Amniotic epithelial cell (primary cell): Measurements from ENCODE around the gene VAPA.
"Not testable (repeated sequence)": the region's sequence is repeated elsewhere in the genome, so short reads cannot be mapped to it uniquely, and the experiment has no call there.

ENCODE experiments used
- DNase-seq: peaks from one replicate; pipeline ENCODE4 v3.0.0-alpha.2; 2010; ENCODE audit warnings: low read depth

VAPA gene

DNA sequence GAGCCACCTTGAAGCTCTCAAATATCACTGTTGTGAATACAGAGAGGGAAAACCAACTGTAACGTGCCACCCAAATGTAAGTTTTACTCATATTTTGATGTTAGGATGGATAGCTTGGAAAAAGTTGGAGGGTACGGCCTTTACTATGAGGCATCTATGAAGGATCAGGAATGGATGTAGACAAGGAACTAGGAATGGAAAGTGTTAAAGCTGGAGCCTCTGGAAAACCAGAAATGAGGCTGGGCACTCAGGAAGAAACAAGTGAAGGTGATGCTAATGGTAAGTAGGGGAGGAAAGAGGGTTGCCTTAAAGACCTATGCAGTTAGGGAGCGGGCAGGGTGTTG, 27.8 kb upstream of the VAPA start:
- DNase-seq, result no peak

- DNase-seq, result no peak
Measured at GRCh38 chr18:9887992-9888391, 25.8 kb upstream of the VAPA start.

- no peak for DNase-seq
Measured at GRCh38 chr18:9890196-9890595, 23.6 kb upstream of the VAPA start.

GRCh38 chr18:9890957-9891356, 22.9 kb upstream of the VAPA start:
- no peak for DNase-seq

GRCh38 chr18:9891515-9891914, 22.3 kb upstream of the VAPA start:
- peak; percentile 32 for DNase-seq

GRCh38 chr18:9894454-9895068, 19.3 kb upstream of the VAPA start:
- no peak for DNase-seq

DNA sequence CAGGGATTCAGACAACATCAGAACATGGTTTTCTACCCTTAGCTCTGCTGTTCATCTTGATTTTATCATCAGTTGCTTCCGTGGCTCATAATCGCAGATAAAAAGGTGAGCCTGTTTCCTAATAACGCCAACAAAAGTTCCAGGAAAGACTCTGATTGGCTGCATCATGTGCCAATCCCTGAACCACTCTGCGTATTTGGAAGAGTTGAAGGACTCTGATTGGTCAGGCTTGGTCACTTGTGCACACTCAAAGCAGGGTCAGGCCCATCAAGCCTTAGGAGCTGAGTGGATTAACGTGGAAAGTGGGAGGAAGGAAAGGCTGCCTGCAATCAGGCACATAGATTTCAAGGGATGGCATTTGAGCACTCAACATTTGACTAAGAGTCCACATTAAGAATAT, 16.7 kb upstream of the VAPA start:
- no peak for DNase-seq

GRCh38 chr18:9897787-9898291, 16.0 kb upstream of the VAPA start:
- DNase-seq, result not testable (repeated sequence)

GRCh38 chr18:9898792-9899549, 14.8 kb upstream of the VAPA start:
- peak; percentile 57 for DNase-seq

DNA sequence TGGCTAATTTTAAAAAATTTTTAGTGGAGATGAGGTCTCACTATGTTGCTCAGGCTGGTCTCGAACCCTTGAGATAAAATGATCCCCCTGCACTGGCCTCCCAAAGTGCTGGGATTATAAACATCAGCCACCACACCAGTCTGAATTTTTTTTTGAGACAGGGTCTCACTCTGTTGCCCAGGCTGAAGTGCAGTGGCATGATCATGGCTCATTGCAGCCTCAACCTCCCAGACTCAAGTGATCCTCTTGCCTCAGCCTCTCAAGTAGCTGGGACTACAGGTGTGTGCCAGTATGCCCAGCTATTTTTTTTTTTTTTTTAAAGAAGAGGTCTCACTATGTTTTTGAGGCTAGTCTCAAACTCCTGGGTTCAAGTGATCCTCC, 14.3 kb upstream of the VAPA start:
- DNase-seq, result not testable (repeated sequence)

DNA sequence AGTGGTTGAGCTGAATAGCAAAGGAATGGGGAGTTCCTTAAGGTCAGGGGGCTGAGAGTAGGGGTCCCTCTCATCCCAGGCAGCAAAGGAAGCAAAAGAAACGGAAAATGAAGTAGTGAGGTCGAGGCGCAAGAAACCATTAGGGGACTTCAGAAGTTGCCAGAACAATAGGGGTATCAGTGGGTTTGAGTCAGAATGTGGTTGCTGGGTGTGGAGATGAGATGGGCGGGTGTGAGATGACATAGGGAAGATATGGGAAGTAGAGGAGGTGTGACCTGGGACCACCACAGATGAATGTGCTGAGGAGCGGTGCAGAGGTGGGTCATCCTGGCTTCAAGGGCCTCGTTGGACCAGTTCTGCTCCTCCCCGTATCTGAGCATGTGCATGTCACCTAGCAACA, 13.1 kb upstream of the VAPA start:
- DNase-seq, result no peak

DNA sequence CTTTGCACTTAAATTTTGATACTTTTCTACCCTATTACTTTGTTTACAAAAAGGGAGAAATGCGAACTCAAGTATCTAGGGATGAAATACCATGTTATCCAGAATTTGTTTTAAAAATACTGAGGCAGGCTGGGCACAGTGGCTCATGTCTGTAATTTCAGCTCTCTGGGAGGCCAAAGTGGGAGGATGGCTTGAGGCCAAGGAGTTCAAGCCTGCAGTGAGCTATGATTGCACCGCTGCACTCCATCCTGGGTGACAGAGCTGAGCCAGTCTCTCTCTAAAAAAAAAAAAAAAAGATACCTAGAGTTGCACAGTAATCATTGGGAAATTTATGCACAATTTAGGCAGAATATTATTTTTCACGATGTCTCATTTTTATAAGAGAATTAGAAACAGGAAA, 12.4 kb upstream of the VAPA start:
- peak; percentile 53 for DNase-seq

- DNase-seq, result not testable (repeated sequence)
Measured at GRCh38 chr18:9902264-9902663, 11.6 kb upstream of the VAPA start.

DNA sequence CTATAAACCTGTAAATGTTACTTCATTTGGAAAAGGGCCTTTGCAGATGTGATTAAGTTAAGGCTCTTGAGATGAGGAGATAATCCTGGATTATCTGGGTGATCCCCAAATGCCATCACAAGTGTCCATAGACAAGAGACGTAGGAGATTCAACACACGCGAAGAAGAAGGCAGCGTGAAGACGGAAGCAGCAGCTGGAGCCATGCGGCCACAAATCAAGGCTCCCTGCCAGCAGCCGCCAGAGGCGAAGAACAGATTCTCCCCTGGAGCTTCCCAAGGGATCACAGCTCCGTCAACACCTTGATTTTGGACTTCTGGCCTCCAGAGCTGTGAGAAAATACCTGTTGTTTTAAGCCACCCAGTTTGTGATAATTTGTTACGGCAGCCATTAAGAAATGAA, 11.0 kb upstream of the VAPA start:
- DNase-seq, result no peak

GRCh38 chr18:9905401-9905922, 8.4 kb upstream of the VAPA start:
- DNase-seq, result peak; percentile 89

GRCh38 chr18:9906481-9906880, 7.3 kb upstream of the VAPA start:
- no peak for DNase-seq

DNA sequence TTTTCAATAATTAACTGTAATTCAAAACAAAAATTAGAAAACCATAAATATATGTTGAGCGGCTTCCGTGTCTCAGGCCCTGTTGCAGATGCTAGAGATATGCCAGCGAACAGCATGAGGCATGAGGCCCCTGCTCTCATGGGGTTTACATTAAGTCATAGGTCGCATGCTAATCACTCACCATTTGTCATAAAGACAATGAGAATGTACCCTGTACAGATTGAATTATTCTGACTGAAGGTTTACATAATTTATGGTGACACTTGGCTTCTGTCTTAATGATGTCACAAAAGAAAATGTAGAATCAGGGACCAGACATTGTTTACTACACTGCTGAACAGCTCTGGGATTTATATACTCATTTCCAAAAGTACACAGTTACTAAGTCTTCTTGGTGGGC, 5.9 kb upstream of the VAPA start:
- no peak for DNase-seq

DNA sequence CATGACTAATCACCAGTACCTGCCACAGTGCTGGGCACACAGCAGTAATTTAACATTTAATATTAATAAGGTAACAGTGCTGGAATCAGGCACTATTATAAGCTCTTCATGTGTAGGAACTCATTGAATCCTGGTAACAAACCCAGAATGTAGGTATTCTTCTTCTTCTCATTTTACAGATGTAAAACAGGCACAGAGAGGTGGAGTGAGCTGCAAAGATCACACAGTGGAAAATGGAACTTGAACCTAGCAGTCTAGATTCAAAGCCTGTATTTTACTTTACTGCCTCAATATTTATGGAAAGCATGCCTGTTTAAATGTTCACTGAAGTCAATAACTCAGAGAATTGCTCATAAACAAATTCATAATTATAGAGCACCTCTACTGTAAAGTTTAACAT, 3.7 kb upstream of the VAPA start:
- DNase-seq, result no peak

GRCh38 chr18:9910661-9911060, 3.2 kb upstream of the VAPA start:
- DNase-seq, result no peak

DNA sequence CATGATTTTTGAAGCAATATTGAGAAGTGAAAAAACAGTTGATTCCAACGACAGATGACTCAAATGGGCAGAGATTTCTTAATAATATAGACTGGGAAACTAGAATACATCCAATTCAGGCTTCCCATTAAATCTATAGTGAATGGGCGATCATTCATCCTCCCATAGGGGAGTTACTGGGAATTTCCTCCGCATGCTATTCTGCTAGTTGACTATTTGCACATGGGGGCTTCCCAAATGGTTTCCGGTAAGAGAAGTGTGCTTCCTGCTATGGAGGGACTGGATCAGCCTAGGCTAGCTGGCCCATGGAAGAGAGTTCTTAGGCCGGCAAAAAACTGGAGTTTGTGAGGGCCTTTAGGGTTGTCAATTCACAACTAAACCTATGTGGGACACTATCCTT, 2.6 kb upstream of the VAPA start:
- no peak for DNase-seq

GRCh38 chr18:9912285-9912684, 1.5 kb upstream of the VAPA start:
- DNase-seq, result not testable (repeated sequence)

DNA sequence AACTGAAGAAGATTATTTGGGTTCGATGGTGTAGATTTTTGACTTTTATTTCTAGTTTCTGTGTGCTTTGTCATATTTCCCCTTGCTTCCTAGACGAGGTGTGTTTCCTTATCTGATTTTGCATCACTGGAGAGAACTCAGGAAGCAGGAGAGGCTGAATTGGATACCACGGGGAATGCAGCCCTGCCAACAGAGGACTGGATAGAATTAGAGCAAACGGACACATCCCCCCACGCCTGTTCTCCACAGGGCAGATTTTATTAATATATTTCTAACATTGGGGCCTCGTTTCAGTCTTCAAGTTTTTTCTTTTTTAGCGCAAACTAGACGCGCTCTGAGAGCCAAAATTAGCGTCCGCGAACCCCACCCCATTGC, 678 bp upstream of the VAPA start:
- DNase-seq, result peak; percentile 55

- DNase-seq, result no peak
Measured at GRCh38 chr18:9914334-9914583, 443 bp downstream of the VAPA start.
